Stimulated activated CD4-positive, alpha-beta T cell treated with anti-CD3 and anti-CD28 coated beads, Interleukin-2, amount 100 ng/mL, for 24 hours (primary cell): ENCODE measurements around the gene USP54.

Experiments used
- DNase-seq, 2 donors: peaks; one replicate each; pipeline ENCODE4 v3.0.0-alpha.2; 2020

Gene USP54

GRCh38 chr10:73460897-73461296, 130.2 kb downstream of the USP54 start:
- no peak for DNase-seq

DNA sequence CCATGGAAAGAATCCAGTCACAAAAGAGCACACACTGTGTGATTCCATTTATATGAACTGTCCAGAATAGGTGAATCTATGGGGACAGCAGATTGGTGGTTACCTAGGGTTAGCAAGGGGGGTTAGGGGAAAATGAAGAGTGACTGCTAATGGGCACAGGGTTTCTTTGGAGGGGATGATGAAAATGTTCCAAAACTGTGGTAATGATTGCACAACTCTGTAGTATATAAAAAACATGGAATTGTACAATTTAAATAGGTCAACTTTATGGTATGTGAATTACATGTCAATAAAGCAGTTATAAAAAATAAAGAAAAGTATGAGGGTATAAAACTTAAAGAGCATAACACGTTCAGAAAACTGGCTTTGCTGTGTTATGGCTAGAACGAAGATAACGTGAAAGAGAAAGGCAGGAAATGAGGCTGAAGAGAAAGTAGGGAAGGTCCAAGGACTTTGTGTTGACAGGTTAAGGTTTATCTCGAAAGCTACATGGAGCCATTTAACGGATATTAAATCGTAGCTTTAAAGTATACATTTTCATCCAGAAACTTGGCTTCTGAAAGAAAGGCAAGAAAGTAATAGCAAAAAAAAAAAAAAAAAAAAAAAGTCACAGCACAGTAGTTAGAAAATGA, 131.3 kb downstream of the USP54 start:
- no peak for DNase-seq

DNA sequence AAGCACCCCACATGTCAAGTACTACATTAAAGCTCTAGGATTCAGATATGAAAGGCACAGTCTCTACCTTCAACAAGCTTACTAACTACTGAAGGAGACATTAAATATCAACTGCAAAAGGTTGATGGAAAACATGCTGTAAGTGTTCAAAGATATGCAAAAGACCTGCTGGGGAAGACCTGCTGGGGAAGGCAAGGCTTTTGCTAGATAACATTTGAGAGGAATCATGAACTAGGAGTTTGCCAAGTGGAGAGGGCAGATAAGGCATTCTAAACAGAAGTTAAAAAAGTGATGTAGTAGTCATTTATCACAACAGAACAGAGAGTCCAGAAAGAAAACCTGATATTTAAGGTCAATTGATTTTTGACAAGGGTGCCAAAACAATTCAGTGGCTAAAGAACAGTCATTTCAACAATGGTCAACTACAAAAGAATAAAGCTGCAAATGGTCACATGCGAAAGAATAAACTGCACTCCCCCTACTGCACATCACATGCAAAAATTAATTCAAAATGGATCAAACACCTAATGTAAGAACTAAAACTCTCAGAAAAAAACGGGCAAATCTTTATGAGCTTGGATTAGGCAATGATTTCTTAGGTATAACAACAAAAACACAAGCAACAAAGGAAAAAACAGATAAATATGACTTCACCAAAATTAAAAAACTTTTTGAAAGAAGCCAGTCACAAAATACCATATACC, 134.8 kb downstream of the USP54 start:
- no peak for DNase-seq

DNA sequence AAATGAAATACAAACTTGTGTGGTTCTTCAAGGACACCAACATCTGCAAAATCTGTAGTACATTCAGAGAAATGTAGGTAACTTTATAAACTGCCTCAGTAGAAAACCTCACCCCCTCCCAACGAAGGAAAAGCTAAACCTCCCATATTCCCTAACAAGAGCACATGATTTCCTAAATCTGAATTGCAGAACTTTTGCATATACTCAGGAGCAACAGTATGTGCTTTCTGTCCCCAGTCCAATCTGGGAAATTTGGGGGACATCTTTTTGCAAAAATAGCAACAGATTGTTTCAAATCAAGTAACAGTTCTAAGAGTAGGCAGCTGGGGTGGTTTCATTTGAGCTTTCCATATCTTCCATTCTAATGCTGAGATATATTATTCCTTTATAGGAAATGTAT, 142.0 kb downstream of the USP54 start:
- DNase-seq: no peak

DNA sequence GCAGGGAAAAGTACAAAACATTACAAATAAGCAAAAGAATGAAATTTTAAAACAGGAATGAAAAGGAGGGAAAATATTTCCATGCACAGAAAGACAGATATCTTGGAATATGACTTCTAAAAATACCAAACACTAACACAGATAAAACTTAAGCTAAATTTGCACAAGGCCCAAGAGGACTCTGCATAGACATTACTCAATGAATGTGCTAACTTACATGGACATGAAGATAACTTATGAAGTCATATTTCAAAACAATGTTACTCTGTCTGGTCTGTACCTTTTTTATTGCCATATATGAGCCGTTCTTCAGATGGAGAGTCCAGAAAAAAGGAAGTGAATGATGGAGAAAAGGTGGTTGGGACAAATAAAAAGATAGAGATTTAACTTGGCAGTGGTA, 142.8 kb downstream of the USP54 start:
- DNase-seq: no peak
